Neural progenitor cell (in vitro differentiated cells): ENCODE data around the gene GCN1. TPM values are rescaled to one million over a fixed set of nuclear protein-coding genes. Genes with fewer than 3 reads are reported as not detected.

ENCODE experiments used
- DNase-seq: peaks from one replicate; pipeline ENCODE4 v3.0.0-alpha.2; 2016; ENCODE audit warnings: low spot score
- H2AFZ ChIP-seq: fragments of 200-600 bp; sonication (generic); replicated peaks from 2 replicates; pipeline ENCODE4 v1.6.1; 2016; ENCODE audit warnings: antibody characterized with exemption
- H3F3A ChIP-seq: fragments of 200-600 bp; sonication (generic); 2 replicates; pipeline ENCODE4 v1.6.1; 2016; ENCODE audit warnings: antibody characterized with exemption, low read depth
- H3K27ac ChIP-seq: fragments of 200-600 bp; sonication (generic); 2 replicates; pipeline ENCODE4 v1.5.1; 2016; ENCODE audit warnings: mild to moderate bottlenecking
- H3K27me3 ChIP-seq: fragments of 200-600 bp; sonication (generic); 2 replicates; pipeline ENCODE4 v1.6.1; 2016; ENCODE audit warnings: mild to moderate bottlenecking, moderate library complexity
- H3K36me3 ChIP-seq: fragments of 200-600 bp; sonication (generic); 2 replicates; pipeline ENCODE4 v1.5.1; 2016
- H3K4me1 ChIP-seq: fragments of 200-600 bp; sonication (generic); 2 replicates; pipeline ENCODE4 v1.6.1; 2016; ENCODE audit warnings: mixed run types
- H3K4me2 ChIP-seq: fragments of 200-600 bp; sonication (generic); 2 replicates; pipeline ENCODE4 v1.6.1; 2016
- H3K4me3 ChIP-seq: fragments of 200-600 bp; sonication (generic); 2 replicates; pipeline ENCODE4 v1.5.1; 2016
- H3K79me2 ChIP-seq: fragments of 200-600 bp; sonication (generic); 2 replicates; pipeline ENCODE4 v1.6.1; 2016; ENCODE audit warnings: low read depth
- H3K9ac ChIP-seq: fragments of 200-600 bp; sonication (generic); 2 replicates; pipeline ENCODE4 v1.6.1; 2016
- H3K9me3 ChIP-seq: fragments of 200-600 bp; sonication (generic); 2 replicates; pipeline ENCODE4 v1.5.1; 2016; ENCODE audit warnings: low read depth
- H4K20me1 ChIP-seq: fragments of 200-600 bp; sonication (generic); 2 replicates; pipeline ENCODE4 v1.6.1; 2016; ENCODE audit warnings: low read depth
- H3K27ac Mint-ChIP-seq: 3 replicates; pipeline ENCODE4 v1.8.0; 2021; ENCODE audit warnings: mixed read lengths
- H3K27me3 Mint-ChIP-seq: 2 replicates; pipeline ENCODE4 v1.8.0; 2022; ENCODE audit warnings: low read depth, mild to moderate bottlenecking, inconsistent platforms, moderate library complexity, mixed read lengths; ENCODE audit not compliant: insufficient read depth
- H3K36me3 Mint-ChIP-seq: 3 replicates; pipeline ENCODE4 v1.8.0; 2021; ENCODE audit warnings: mixed read lengths
- H3K4me1 Mint-ChIP-seq: 3 replicates; pipeline ENCODE4 v1.8.0; 2021; ENCODE audit warnings: mixed read lengths
- H3K4me3 Mint-ChIP-seq: 3 replicates; pipeline ENCODE4 v1.8.0; 2021; ENCODE audit warnings: mild to moderate bottlenecking, moderate library complexity, mixed read lengths
- H3K9me3 Mint-ChIP-seq: 3 replicates; pipeline ENCODE4 v1.8.0; 2020; ENCODE audit warnings: mixed read lengths
- EZH2 ChIP-seq: fragments of 200-600 bp; sonication (generic); IDR thresholded peaks from 2 replicates; pipeline ENCODE4 v1.6.1; 2017; ENCODE audit warnings: antibody characterized with exemption, mild to moderate bottlenecking, moderate library complexity
- EZH2phosphoT487 ChIP-seq: fragments of 200-600 bp; sonication (generic); IDR thresholded peaks from 2 replicates; pipeline ENCODE4 v1.6.1; 2017; ENCODE audit warnings: antibody characterized with exemption
- total RNA-seq: library from RNA; depleted of rRNA; stranded (reverse); fragments of >200 nt; gene quantifications from 2 replicates; pipeline ENCODE4 v1.2.3, GENCODE V29; 2015; ENCODE audit warnings: low replicate concordance
- TF ChIP-seq, protein P1 (sequence below): fragments of 200-600 bp; sonication (generic); IDR thresholded peaks from 2 replicates; pipeline ENCODE4 v1.5.1; 2017; ENCODE audit warnings: antibody characterized with exemption, mild to moderate bottlenecking

Gene GCN1
- total RNA-seq, 1 donor from 2014 or later = 60.9 TPM

DNA sequence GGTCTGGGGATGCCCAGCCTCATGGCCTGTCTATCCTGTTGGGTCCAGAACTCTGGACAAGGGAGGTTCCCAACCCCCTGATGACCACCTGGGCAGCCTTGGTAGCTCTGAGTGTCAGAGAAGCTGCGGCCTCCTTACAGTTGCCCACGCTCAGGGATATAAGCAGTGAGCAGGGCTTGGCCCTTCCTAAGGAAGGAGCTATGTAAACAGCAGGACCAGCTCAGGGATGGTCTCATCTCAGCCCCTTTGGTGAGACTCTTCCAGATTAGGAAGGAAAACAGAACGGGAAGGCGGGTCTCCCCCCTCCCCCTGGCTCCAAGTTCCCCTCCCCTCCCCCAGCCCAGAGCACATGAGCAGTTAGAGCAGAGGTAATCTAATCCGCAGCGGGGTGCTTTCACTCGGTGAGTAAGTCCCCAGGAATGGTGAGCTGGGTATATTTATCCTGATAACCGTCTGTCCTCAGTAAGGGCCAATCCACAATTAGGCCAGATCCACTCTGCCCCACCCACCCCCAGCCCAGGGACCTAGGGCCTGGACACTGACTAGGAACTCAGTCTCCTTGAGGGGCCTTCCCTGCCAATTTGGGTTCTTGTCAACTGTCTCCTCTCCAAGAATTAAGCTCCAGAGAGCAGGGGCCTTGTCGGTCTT, 35.9 kb upstream of the GCN1 start:
- Mint-ChIP-seq H3K27ac (peak overlapping the region; percentile 94), H3K4me3 (peak overlapping the region; percentile 57), H3K27me3 (peaks cover 4% of the 10 kb centered on the region), H3K4me1 (peaks cover 87% of the 10 kb centered on the region), H3K9me3 (no peaks in the 10 kb centered on the region), H3K36me3 (no peaks in the 10 kb centered on the region)
- peaks cover 64% of the 10 kb centered on the region for H3K4me1 ChIP-seq
- peak overlapping the region; percentile 63 for H3K27ac ChIP-seq
- H2AFZ ChIP-seq = no peak overlapping the region
- H3K79me2 ChIP-seq = peaks cover 13% of the 10 kb centered on the region
- H3K27me3 ChIP-seq = no peaks in the 10 kb centered on the region
- no peaks in the 10 kb centered on the region for H3K36me3 ChIP-seq
- H3K4me2 ChIP-seq = peak overlapping the region; percentile 72
- H3K4me3 ChIP-seq = no peak overlapping the region
- DNase-seq = peak; percentile 94
- no peaks in the 10 kb centered on the region for H3K9me3 ChIP-seq
- no peak overlapping the region for H3K9ac ChIP-seq
- peaks cover 58% of the 10 kb centered on the region for H3F3A ChIP-seq
- no peak for TF ChIP-seq EZH2phosphoT487
- peaks cover 78% of the 10 kb centered on the region for H4K20me1 ChIP-seq

DNA sequence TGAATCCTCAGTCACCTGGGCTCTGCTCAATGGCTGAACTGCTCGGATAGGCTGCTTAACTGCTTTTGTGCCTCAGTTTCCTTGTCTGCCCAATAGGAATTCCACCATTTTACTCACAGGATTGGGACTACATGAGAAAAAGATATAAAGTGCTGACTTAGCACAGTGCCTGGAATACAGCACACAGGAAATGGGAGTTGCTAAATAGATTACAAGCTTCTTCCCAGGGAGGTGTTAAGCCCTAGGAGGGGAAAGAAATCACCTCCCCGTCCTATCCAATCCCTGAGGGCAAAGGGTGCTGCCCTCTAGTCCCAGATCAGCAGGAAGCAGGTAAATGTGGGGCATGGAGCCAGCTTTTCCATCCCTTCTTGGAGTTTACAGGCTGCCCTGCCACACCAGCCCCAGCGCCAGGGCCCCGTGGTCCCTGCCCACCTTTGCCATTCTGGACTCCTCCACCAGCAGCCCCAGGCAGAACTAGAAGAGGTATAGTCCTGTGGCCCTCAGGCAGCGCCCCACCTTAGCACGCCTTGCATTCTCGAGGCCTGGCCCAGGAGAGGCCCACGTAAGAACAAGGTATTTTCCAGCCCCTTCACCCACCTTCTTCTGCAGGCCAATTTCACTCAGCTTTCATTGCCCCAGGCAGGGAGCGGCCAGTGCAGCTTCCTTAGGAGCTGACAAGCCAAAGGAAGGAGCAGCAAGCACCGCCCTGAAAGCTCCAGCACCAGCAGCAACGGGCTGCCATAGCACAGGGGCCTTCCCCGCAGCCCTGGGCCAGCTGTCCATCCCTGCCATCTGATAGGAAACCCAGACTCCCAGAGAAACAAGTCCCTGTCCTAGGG, 35.2 kb upstream of the GCN1 start:
- peak overlapping the region; percentile 94 for H3K27ac Mint-ChIP-seq
- H3K36me3 Mint-ChIP-seq = no peaks in the 10 kb centered on the region
- Histone ChIP-seq H2AFZ (no peak overlapping the region), H3K4me2 (peak overlapping the region; percentile 72), H3F3A (peaks cover 61% of the 10 kb centered on the region), H3K9ac (no peak overlapping the region), H3K4me3 (no peak overlapping the region), H3K9me3 (no peaks in the 10 kb centered on the region), H3K79me2 (peaks cover 12% of the 10 kb centered on the region), H3K27ac (peak overlapping the region; percentile 63), H3K36me3 (no peaks in the 10 kb centered on the region), H4K20me1 (peaks cover 78% of the 10 kb centered on the region), H3K4me1 (peaks cover 64% of the 10 kb centered on the region), H3K27me3 (no peaks in the 10 kb centered on the region)
- DNase-seq = peak; percentile 33
- no peaks in the 10 kb centered on the region for H3K9me3 Mint-ChIP-seq
- peaks cover 85% of the 10 kb centered on the region for H3K4me1 Mint-ChIP-seq
- peaks cover 6% of the 10 kb centered on the region for H3K27me3 Mint-ChIP-seq
- peak overlapping the region; percentile 57 for H3K4me3 Mint-ChIP-seq
- TF ChIP-seq, protein P1, sequence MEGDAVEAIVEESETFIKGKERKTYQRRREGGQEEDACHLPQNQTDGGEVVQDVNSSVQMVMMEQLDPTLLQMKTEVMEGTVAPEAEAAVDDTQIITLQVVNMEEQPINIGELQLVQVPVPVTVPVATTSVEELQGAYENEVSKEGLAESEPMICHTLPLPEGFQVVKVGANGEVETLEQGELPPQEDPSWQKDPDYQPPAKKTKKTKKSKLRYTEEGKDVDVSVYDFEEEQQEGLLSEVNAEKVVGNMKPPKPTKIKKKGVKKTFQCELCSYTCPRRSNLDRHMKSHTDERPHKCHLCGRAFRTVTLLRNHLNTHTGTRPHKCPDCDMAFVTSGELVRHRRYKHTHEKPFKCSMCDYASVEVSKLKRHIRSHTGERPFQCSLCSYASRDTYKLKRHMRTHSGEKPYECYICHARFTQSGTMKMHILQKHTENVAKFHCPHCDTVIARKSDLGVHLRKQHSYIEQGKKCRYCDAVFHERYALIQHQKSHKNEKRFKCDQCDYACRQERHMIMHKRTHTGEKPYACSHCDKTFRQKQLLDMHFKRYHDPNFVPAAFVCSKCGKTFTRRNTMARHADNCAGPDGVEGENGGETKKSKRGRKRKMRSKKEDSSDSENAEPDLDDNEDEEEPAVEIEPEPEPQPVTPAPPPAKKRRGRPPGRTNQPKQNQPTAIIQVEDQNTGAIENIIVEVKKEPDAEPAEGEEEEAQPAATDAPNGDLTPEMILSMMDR = no peak
- TF ChIP-seq EZH2 = no peak
- no peak for TF ChIP-seq EZH2phosphoT487

DNA sequence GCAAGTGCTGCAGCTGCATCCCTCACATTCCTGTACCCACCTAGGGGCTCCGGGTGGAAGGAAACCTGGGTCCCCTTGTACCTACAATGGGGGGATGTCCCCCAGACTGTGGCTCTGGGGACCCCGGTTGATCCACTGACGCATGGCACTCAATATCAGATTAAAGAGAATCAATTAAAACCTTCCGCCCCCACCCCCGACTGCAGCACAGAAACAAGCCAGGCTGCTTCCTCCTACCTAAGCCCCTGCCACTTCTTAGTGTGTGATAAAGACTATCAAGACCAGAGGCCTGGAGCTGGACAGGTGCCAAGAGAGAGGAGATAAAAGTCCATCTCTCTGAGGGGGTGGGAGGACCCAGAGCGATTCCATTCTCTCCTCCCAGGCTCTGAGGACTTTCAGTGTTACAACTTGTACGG, 34.6 kb upstream of the GCN1 start:
- TF ChIP-seq EZH2 = no peak
- TF ChIP-seq EZH2phosphoT487 = no peak
- TF ChIP-seq, protein P1 = no peak
- Histone ChIP-seq H3K9ac (no peak overlapping the region), H4K20me1 (peaks cover 78% of the 10 kb centered on the region), H3F3A (peaks cover 62% of the 10 kb centered on the region), H3K27ac (peak overlapping the region; percentile 27), H3K4me3 (peak overlapping the region; percentile 10), H3K4me2 (peak overlapping the region; percentile 72), H3K36me3 (no peaks in the 10 kb centered on the region), H3K4me1 (peaks cover 65% of the 10 kb centered on the region), H3K9me3 (no peaks in the 10 kb centered on the region), H2AFZ (no peak overlapping the region), H3K79me2 (peaks cover 6% of the 10 kb centered on the region), H3K27me3 (no peaks in the 10 kb centered on the region)
- H3K27me3 Mint-ChIP-seq = peaks cover 6% of the 10 kb centered on the region
- peak overlapping the region; percentile 46 for H3K27ac Mint-ChIP-seq
- no peaks in the 10 kb centered on the region for H3K36me3 Mint-ChIP-seq
- H3K9me3 Mint-ChIP-seq = no peaks in the 10 kb centered on the region
- no peak overlapping the region for H3K4me3 Mint-ChIP-seq
- peaks cover 79% of the 10 kb centered on the region for H3K4me1 Mint-ChIP-seq
- DNase-seq = no peak
